ENCODE data around the gene DALRD3. TPM values are rescaled to one million over a fixed set of nuclear protein-coding genes. Genes with fewer than 3 reads are reported as not detected.

DALRD3 gene
- total and polyA plus RNA-seq, 2 of the 8 experiments (the other 6 are each of a cell fraction or from before 2014, with no cell fraction given), result 30.4 to 86.5 TPM

DNA sequence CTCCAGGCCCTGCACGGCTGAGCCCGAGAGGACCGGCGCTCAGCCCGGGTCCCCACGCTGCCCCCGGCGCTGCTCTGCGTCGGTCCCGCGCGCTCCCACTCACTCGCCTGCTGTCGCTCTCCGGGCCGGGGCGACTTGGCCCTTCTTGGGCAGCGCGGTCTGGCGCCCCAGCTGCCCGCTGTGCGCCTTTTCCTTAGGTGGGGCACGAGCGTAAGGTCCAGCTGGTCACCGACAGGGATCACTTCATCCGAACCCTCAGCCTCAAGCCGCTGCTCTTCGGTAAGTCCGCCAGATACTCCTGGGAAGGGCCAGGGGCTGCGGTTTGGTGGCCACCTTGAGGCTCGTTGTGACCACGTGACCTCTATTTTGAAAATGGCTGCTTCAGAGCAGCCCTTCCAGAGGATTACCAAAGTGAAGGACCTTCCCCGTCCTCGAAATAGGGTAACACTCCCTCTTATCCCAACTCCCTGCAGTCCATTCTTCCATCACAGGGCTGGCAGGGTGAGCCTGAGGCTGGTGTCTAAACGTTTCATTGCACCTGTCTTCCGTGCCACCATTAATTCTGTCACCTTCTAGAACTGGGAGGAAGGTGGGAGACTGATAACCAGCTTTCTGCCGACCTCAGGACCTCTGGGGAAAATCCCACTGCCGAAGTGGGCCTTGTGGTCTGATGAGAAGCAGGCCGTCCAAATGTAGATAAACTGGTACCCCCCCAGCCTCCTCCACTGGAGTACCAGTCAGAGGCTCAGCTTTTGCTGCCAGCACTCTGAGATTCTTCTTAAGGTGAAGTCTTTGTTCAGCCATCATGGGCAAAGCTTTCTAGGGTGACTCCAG lies 27.5 kb downstream of the DALRD3 start (continued):
- TF ChIP-seq ASH2L (IDR thresholded peaks at IDR 0.05; ENCODE audit: low read length), result no peak
- TF ChIP-seq, protein P1, sequence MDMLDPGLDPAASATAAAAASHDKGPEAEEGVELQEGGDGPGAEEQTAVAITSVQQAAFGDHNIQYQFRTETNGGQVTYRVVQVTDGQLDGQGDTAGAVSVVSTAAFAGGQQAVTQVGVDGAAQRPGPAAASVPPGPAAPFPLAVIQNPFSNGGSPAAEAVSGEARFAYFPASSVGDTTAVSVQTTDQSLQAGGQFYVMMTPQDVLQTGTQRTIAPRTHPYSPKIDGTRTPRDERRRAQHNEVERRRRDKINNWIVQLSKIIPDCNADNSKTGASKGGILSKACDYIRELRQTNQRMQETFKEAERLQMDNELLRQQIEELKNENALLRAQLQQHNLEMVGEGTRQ (IDR thresholded peaks at IDR 0.05; ENCODE audit: low read length), result peak; percentile 81
